ENCODE results near the gene PLD6.
"Not testable (repeated sequence)": the region's sequence is repeated elsewhere in the genome, so short reads cannot be mapped to it uniquely, and the experiment has no call there.

The PLD6 gene, protein sequence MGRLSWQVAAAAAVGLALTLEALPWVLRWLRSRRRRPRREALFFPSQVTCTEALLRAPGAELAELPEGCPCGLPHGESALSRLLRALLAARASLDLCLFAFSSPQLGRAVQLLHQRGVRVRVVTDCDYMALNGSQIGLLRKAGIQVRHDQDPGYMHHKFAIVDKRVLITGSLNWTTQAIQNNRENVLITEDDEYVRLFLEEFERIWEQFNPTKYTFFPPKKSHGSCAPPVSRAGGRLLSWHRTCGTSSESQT

DNA sequence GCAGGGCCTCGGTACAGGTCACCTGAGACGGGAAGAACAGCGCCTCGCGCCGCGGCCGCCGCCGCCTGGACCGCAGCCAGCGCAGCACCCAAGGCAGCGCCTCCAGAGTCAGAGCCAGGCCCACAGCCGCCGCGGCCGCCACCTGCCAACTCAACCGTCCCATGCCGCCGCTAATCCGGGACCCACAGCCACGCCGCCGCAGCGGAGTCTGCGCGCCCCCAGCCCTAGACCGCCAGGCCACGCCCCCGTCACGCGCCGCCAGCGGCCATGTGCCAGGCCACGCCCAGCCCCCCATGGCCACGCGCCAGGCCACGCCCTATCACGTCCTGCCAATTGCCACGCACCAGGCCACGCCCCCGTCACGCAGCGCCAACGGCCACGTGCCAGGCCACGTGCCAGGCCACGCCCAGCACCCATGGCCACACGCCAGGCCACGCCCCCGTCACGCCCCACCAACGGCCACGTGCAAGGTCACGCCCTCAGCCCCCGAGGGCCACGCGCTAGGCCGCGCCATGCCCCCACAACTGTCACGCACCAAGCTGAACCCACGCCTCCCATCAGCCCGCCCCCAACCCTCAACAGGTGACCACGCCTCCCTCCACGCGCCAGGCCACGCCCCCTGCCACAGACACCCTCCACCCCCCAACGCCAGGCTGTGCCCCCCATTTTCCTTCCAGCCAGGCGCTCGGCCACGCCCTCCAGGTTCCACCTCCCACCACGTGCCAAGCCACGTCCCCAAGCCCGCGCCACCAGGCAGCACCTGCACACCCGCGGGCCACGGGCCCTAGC lies at the start of gene PLD6:
Gene PLD6, minus strand, starts transcription at position 210 of the 789 bp plus-strand sequence. Its CDS starts 47 bp downstream, at position 163.
- DNase-seq, result peak; percentile 98

DNA sequence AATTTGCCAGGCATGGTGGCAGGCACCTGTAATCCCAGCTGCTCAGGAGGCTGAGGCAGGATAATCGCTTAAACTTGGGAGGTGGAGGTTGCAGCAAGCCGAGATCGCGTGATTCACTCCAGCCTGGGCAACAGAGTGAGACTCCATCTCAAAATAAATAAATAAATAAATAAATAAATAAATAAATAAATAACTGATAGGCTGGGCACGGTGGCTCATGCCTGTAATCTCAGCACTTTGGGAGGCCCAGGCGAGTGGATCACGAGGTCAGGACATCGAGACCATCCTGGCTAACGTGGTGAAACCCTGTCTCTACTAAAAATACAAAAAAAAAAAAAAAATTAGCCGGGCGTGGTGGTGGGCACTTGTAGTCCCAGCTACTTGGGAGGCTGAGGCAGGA lies 49.6 kb upstream of the PLD6 start:
- not testable (repeated sequence) for DNase-seq

DNA sequence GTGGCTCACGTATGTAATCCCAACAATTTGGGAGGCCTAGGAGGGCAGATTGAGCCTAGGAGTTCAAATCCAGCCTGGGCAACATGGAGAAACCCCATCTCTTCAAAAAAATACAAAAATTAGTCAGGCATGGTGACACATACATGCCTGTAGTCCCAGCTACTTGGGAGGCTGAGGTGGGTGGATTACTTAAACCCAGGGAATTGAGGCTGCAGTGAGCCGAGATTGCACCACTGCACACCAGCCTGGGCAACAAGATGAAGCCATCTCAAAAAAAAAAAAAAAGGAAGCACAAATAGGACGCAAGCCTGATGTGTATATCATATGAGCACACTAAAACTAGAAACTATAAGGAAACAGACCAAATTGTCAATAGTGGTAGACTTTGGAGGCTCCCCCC lies 47.9 kb upstream of the PLD6 start:
- no peak for DNase-seq

- no peak for DNase-seq
Measured at GRCh38 chr17:17253406-17253805, 47.3 kb upstream of the PLD6 start.

DNA sequence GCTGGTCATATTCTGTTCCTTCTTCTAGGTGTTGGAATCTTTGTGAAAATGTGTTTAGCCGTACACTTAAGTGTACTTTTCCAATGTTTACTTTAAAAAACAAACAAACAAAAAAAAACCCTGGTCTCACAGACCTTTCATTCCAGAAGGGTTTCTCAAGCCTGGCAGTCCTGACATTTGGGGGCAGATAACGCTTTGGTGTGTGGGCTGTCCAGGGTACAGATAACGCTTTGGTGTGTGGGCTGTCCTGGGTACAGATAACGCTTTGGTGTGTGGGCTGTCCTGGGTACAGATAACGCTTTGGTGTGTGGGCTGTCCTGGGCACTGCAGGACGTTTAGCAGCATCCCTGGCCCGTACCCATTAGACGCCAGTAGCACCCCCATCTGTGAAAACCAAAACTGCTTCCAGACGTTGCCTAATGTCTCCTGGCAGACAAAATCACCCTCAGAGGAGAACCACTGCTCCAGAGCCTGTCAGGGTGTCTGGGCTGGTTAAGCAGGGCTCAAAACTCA lies 46.1 kb upstream of the PLD6 start:
- no peak for DNase-seq

GRCh38 chr17:17246879-17247278 lies 40.7 kb upstream of the PLD6 start:
- no peak for DNase-seq

GRCh38 chr17:17243163-17243562 lies 37.0 kb upstream of the PLD6 start:
- DNase-seq, result no peak

- no peak for DNase-seq
Measured at GRCh38 chr17:17242246-17242645, 36.1 kb upstream of the PLD6 start.

DNA sequence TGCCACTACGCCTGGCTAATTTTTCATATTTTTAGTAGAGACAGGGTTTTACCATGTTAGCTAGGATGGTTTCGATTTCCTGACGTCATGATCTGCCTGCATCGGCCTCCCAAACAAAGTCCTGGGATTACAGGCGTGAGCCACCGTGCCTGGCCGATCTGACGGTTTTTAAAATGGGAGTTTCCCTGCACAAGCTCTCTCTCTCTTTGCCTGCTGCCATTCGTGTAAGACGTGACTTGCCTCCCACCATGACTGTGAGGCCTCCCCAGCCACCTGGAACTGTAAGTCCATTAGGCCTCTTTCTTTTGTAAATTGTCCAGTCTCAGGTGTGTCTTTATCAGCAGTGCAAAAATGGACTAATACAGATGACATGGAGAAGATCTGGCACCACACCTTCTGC lies 35.5 kb upstream of the PLD6 start:
- no peak for DNase-seq

DNA sequence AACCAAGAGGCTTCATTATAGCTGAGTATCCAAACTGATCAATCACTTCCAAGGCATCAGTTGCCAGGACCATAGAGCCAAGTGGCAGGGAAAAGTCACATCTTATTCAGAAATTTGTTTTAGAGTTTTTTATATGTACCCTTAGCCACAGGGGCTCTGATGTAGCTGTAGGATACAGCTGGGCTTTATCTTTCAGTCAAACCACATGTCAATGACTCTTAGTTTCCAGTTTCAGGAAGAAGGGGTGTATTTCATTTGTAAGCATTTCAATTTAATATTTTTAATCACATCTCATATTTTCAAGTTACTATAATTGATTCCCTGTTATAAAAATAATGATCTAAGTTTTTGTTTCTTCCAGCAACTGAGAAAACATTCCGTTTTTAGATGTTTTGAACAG lies 33.7 kb upstream of the PLD6 start:
- DNase-seq, result no peak

- peak; percentile 80 for DNase-seq
Measured at GRCh38 chr17:17237026-17237799, 31.1 kb upstream of the PLD6 start, which contains the start of gene FLCN. TSS of gene FLCN (minus strand) at chr17:17237168. CDS start at chr17:17228137, 9,031 bp downstream.

DNA sequence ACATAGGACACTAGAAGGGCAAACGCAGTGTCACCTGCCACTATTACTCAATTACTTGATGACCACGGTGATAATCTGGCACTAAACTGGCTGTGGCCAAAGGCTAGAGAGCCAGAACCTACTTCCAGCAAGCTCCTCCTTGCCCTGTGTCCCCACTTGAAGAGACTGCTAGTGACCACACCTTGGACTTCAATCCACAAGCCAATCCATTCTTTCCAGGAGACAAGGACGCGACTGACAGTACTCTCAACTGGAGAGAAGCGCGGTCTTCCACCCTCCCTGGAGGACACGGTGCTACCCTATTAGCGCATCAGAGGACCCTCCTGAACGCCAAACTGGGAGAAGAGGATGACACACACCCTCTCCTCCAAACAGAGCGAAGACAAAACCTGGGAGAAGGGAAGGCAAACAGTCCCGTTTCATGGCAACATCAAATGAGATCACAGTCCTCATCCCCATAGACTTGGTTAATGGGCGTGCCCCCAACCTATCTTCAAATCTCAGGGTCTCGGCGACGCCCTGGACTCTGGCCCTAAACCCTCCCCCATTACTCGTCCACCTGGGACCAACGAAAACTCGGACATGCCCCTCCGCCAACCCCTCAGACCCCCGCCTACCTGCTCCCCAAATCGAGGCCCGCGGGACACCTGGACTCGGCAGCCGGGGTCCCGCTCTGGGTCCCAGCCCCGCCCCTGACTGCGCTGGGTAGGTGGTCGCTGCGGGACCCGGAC lies 30.3 kb upstream of the PLD6 start:
- no peak for DNase-seq

- no peak for DNase-seq
Measured at GRCh38 chr17:17235212-17236174, 29.4 kb upstream of the PLD6 start.

- no peak for DNase-seq
Measured at GRCh38 chr17:17232303-17232621, 26.1 kb upstream of the PLD6 start.

DNA sequence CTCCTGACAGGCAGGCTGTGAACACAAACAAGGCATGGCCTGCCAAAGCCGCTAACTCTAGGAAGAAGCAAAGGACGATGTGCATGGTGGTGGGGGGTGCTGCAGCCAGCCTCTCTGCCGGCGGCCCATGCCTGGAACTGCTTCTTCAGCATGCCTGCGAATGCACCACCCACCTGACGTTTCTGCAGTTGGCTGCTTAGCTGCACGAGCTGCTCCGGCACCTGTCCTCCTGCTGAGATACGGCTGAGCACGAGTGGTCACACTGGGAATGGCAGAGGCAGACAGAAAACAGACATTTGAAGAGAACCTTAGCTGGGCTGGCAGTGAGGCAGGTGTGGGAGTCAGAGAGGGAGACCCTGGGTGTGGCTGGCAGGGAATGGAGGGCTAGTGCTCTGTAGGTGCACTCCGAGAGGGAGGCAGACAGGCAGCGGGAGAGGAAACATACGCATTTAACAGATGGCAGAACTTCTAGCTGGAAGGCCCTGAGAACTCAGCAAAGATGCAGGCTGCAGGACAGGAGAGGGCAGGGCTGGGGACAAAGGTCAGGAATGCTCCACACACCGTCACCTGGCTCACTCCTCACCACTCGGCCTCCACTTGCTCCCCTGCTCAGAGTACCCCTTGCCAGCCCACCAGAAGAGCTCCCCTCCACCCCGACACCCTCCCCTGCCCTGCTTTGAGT lies 25.6 kb upstream of the PLD6 start:
- no peak for DNase-seq

DNA sequence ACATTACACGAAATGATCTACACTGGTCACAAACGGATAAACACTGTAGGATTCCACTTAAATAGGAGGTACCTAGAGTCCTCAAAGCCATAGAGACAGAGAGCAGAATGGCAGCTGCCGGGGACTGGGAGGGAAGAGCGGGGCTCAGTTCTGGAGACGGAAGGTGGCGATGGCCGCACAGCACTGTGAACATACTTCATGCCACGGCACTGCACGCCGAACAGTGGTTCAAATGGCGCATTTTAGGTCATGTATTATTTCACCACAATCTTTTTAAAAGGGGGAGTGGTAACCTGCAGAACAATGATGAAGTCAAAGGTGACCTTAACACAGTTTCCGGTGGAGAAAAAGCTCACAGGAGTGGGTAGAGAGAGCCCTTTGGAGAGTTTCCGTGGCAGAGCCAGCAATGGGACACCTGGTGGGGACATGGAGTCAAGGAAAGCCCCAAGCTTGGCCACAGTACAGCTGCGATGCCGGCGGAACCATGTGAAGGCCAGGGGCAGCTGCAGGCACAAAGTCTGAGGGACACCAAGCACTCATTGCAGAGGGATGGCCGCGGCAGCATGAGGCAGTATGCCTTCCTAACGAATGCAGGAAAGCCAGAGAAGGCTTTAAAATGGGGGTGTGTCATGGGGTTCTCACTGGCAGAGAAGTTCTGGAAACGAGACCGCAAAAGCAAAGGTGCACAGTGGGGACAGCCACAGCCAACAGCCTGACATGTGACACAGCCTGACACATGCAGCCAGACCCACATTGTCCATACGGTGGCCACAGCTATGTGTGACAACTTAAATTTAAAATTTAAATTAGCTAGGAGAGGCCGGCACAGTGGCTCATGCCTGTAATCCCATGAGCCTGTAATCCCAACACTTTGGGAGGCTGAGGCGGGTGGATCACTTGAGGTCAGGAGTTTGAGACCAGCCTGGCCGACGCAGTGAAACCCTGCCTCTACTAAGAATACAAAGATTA lies 23.6 kb upstream of the PLD6 start:
- no peak for DNase-seq

- no peak for DNase-seq
Measured at GRCh38 chr17:17228521-17229279, 22.6 kb upstream of the PLD6 start.

- no peak for DNase-seq
Measured at GRCh38 chr17:17227608-17228520, 21.7 kb upstream of the PLD6 start.
